ENCODE results near the gene MED13L. TPM values are rescaled to one million over a fixed set of nuclear protein-coding genes. Genes with fewer than 3 reads are reported as not detected.

MED13L gene
- total and polyA plus RNA-seq, 2 donors (not counting 1 experiment from before 2014, with no cell fraction given): 56.5 to 97.3 TPM

GRCh38 chr12:115920395-115921183 lies 356.9 kb downstream of the MED13L start:
- no peak overlapping the region for H3K27ac ChIP-seq (ENCODE audit: insufficient read depth, low read length)
- no peaks in the 10 kb centered on the region for H3K79me2 ChIP-seq (ENCODE audit: control insufficient read depth, insufficient read depth, low read length)
- no peaks in the 10 kb centered on the region for H3K4me1 ChIP-seq (ENCODE audit: control insufficient read depth, extremely low read depth, insufficient read depth, low read length)
- TF ChIP-seq EZH2 (IDR thresholded peaks at IDR 0.05; ENCODE audit: low read length, missing control alignments) (no peak), CTCF (conservative IDR thresholded peaks at IDR 0.05 in 1 of 2, IDR thresholded peaks at IDR 0.05 in 1 of 2; ENCODE audit: low read depth in 1 of 2, low read length in 2 of 2) (no peak)
- peak in 1 of 2 donors; percentile 13 for DNase-seq (ENCODE audit: low read depth in 2 of 2)
- H3K4me3 ChIP-seq (replicated peaks in 1 of 4; ENCODE audit: control extremely low read depth in 1 of 4, insufficient read depth in 1 of 4, low read depth in 3 of 4, low read length in 4 of 4): no peak overlapping the region
- H3K9me3 ChIP-seq (ENCODE audit: control insufficient read depth, insufficient read depth, low read depth, low read length): no peaks in the 10 kb centered on the region
- no peak overlapping the region for H2AFZ ChIP-seq (ENCODE audit: low read length)
- H3K27me3 ChIP-seq (ENCODE audit: control insufficient read depth, insufficient read depth, low read length): peaks cover 2% of the 10 kb centered on the region
- H4K20me1 ChIP-seq (ENCODE audit: control insufficient read depth, extremely low read depth, insufficient read depth, low read length): no peaks in the 10 kb centered on the region
- no peak overlapping the region for H3K4me2 ChIP-seq (ENCODE audit: extremely low read depth, insufficient read depth, low read length)
- H3K36me3 ChIP-seq (ENCODE audit: control insufficient read depth, insufficient read depth, low read length): no peaks in the 10 kb centered on the region
- H3K9ac ChIP-seq (ENCODE audit: insufficient read depth, low read length): no peak overlapping the region

- no peak overlapping the region for H3K27ac ChIP-seq (ENCODE audit: insufficient read depth, low read length)
- no peaks in the 10 kb centered on the region for H4K20me1 ChIP-seq (ENCODE audit: control insufficient read depth, extremely low read depth, insufficient read depth, low read length)
- no peaks in the 10 kb centered on the region for H3K9me3 ChIP-seq (ENCODE audit: control insufficient read depth, insufficient read depth, low read depth, low read length)
- no peaks in the 10 kb centered on the region for H3K36me3 ChIP-seq (ENCODE audit: control insufficient read depth, insufficient read depth, low read length)
- no peak overlapping the region for H3K9ac ChIP-seq (ENCODE audit: insufficient read depth, low read length)
- H3K27me3 ChIP-seq (ENCODE audit: control insufficient read depth, insufficient read depth, low read length): peaks cover 2% of the 10 kb centered on the region
- DNase-seq (ENCODE audit: low read depth in 2 of 2): no peak
- no peak overlapping the region for H3K4me2 ChIP-seq (ENCODE audit: extremely low read depth, insufficient read depth, low read length)
- H2AFZ ChIP-seq (ENCODE audit: low read length): no peak overlapping the region
- H3K79me2 ChIP-seq (ENCODE audit: control insufficient read depth, insufficient read depth, low read length): no peaks in the 10 kb centered on the region
- H3K4me1 ChIP-seq (ENCODE audit: control insufficient read depth, extremely low read depth, insufficient read depth, low read length): no peaks in the 10 kb centered on the region
- H3K4me3 ChIP-seq (replicated peaks in 1 of 4; ENCODE audit: control extremely low read depth in 1 of 4, insufficient read depth in 1 of 4, low read depth in 3 of 4, low read length in 4 of 4): no peak overlapping the region
- TF ChIP-seq CTCF (conservative IDR thresholded peaks at IDR 0.05 in 1 of 2, IDR thresholded peaks at IDR 0.05 in 1 of 2; ENCODE audit: low read depth in 1 of 2, low read length in 2 of 2): no peak
These were observed 358.7 kb downstream of the MED13L start for GRCh38 chr12:115918763-115919162.

GRCh38 chr12:115916910-115917668 lies 360.4 kb downstream of the MED13L start:
- Histone ChIP-seq H3K79me2 (ENCODE audit: control insufficient read depth, insufficient read depth, low read length) (no peaks in the 10 kb centered on the region), H3K4me1 (ENCODE audit: control insufficient read depth, extremely low read depth, insufficient read depth, low read length) (no peaks in the 10 kb centered on the region), H2AFZ (ENCODE audit: low read length) (no peak overlapping the region), H3K4me2 (ENCODE audit: extremely low read depth, insufficient read depth, low read length) (no peak overlapping the region), H3K9me3 (ENCODE audit: control insufficient read depth, insufficient read depth, low read depth, low read length) (no peaks in the 10 kb centered on the region), H3K9ac (ENCODE audit: insufficient read depth, low read length) (no peak overlapping the region), H3K4me3 (replicated peaks in 1 of 4; ENCODE audit: control extremely low read depth in 1 of 4, insufficient read depth in 1 of 4, low read depth in 3 of 4, low read length in 4 of 4) (peak overlapping the region in 1 of 4 experiments; percentile 38), H3K27ac (ENCODE audit: insufficient read depth, low read length) (no peak overlapping the region), H4K20me1 (ENCODE audit: control insufficient read depth, extremely low read depth, insufficient read depth, low read length) (no peaks in the 10 kb centered on the region), H3K36me3 (ENCODE audit: control insufficient read depth, insufficient read depth, low read length) (no peaks in the 10 kb centered on the region), H3K27me3 (ENCODE audit: control insufficient read depth, insufficient read depth, low read length) (peaks cover 6% of the 10 kb centered on the region)
- TF ChIP-seq EZH2 (IDR thresholded peaks at IDR 0.05; ENCODE audit: low read length, missing control alignments): no peak
- TF ChIP-seq CTCF (conservative IDR thresholded peaks at IDR 0.05 in 1 of 2, IDR thresholded peaks at IDR 0.05 in 1 of 2; ENCODE audit: low read depth in 1 of 2, low read length in 2 of 2): peak; percentile 76 to 86
- peak in 1 of 2 donors; percentile 8 for DNase-seq (ENCODE audit: low read depth in 2 of 2)
